DMS114 treated with DMSO at 0.1 percent for 48 hours (cell line): ENCODE data around the gene SRMS.
"Not testable (repeated sequence)": the region's sequence is repeated elsewhere in the genome, so short reads cannot be mapped to it uniquely, and the experiment has no call there.

Experiments
- DNase-seq: peaks from one replicate; lab custom pipeline; 2025; ENCODE audit not compliant: unreplicated experiment; lab: John Stamatoyannopoulos, UW

SRMS gene

DNA sequence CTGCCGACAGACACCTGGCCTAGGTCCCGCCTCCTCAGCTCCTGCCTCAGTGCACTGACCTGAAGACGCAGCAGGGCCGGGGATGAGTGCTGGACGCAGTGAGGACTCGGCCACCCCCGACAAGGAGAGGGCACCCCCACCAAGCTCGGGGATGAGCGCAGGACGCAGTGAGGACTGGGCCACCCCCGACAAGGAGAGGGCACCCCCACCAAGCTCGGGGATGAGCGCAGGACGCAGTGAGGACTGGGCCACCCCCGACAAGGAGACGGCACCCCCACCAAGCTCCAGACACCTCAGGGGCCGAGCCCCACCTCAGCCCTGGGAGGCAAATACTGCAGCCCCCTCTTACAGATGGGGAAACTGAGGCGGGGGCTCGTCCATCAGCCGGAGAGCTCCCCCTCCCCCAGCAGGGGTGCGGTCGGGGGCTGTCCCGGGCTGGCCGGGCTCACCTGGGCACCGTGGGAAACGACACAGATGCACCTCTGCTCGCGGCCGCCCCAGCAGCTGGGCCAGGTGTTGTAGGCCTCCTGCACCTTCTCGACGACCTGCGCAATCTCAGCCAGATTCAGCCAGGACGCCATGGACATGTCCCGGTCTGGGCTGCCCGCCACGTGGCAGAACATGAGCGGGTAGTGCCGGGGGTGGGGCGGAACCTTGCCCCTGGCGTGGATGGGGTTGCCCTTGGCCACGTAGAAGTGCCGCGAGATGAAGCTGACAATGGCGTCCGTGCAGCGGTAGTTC lies 19.0 kb upstream of the SRMS start:
- no peak for DNase-seq

DNA sequence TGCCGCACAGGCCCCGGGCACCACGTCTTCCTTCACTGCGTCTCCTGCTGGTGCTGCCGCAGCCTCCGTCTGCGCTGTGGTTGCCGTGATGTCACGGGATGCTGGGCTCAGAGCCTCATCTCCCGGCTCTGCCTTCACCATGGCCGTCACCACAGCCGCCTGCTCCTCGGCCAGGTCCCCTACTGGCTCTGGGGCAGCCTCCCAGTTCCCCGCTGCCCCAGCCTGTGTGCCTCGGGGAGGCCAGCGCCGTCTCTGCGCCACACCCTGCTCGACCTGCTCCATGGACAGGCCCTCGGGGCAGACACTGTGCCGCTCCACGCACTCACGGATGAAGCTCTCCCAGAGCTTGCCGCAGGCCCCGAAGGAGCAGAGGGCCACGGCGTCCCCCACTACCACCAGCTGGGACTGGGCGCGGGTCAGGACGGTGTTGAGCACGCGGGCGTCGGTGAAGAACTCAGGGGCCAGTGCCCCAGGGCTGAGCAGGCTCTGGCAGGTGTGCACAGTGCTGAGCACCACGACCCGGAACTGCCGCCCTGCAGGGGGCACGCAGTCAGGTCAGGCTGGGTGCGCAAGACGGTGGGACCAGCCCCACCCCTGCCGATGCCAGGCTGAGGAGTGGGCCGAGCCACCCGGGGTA lies 18.3 kb upstream of the SRMS start:
- no peak for DNase-seq

DNA sequence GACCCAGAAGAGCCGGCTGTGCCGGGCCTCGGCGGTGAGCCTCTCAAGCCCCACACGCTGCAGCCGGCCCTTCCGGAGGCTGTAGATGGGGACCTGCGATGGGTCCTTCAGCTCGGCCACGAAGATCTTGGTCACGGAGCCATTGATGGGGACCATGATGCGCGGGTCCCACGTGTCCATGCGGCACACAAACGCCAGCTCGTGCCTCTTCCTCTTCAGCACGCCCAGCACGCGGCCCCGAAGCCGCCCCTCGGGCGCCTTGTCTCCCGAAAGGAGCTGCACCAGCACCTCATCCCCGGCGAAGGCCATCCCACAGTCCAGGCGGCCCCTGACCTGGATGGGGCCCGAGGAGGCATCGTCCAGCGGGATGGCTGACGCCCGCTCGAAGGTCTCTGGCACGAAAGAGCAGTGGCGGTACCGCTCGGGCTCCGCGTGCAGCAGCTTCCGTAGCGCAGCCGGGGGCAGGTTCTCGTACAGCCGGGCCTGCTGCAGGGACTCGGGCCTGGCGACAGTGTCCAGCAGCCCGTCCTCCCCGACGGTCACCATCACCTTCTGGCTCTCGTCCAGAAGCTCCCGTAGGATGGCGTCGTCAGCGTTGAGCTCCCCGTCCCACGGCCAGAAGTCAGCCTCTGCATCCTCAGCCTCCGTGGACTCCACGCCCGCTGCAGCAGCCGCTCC lies 17.6 kb upstream of the SRMS start:
- DNase-seq, result no peak

DNA sequence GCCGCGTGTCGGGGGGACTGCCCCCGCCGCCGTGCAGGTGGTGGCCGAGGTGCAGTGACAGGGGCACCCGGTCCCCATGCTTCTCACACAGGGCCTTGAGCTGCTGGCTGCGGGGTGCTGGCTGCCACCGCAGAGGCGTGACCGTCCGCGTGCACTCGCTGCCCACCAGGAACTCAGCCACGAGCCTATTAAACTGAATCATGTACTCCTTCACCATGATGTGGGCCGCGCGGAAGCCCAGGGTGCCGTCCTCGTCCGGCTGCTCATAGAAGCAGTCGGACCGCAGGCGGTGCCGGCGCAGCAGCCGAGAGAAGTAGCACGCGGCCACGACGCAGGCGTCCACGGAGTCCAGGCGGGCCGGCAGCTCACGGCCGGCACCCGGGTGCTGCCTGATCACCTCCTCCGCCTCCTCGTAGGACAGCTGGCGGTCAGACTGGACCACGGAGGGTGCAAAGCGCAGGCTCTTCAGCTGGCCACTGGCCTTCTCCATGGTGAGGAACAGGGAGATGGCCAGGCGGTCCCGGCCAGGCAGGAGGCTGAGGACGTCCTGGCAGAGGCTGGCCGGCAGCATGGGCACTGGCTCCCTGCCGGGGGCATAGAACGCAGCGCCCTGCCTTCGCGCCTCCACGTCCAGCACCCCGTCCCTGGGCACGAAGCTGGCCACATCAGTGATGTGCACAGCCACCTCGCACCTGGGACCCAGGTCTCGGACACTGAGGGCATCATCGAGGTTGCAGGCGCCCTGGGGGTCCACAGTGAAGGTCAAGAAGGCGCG lies 16.7 kb upstream of the SRMS start:
- DNase-seq, result no peak

DNA sequence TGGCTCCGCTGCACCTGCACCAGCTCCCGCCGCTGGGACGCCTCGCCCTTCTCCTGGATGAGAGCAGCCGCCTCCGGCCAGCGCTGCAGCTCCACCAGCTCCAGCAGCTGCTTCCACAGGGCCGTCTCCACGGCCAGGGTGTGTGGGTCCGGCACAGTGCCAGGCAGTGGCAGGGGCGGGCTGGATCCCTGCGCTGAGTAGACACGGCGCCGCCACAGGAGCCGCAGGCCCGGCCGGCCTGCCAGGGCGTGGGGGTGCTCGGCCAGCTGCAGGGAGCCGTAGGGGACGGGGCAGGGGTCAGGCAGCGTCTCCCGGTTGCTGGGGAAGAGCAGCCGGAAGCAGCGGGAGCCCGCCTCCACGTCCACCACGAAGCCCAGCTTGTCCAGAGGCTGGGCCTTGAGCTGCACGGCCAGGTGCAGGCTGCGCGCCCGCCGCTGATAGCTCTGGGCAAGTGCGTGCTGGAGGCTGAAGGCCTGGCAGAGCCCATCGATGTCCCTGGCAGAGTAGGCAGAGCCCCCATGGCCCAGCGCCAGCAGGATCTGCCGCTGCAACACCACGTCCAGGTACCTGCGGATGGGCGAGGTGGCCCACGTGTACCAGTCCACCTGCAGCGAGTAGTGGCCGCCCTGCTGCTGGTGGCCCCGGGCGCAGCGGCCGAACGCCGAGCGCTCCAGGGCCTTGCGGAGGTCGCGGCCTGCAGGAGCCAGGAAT lies 15.8 kb upstream of the SRMS start:
- no peak for DNase-seq

DNA sequence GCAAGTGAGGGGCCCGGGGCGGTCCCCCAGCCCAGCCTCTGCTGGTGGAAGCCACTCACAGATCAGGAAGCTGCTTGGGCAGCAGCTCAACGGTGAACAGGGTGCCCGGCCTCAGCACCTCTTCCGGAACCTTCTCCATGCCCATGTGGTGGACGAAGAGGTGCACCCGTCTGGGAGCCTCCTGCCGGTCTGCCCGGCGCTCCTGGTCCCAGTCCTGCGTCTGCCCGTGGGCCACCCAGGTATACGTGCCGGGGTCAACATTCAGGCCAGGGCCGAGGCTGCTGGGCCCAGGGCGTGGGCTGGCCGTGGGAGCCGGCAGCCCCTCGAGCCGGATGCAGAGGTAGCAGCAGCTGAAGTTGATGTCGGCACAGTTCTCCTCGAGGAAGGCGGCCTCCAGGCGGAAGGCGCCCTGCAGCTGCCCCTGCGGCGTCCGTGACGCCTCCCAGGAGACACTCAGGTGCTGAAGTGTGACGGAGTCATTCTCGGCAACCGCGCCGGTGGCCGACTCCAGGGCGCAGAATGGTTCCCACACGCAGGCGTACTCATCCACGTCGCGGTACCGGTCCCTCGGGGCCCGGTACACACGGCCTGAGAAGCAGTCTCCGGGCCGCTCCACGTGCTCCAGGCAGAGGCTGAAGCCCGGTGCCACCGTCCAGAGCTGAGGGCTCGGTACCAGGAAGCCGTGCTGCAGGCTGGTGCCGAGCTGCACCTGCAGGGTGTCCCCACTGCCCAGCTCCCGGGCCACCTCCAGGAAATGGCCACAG lies 15.1 kb upstream of the SRMS start:
- DNase-seq, result no peak

DNA sequence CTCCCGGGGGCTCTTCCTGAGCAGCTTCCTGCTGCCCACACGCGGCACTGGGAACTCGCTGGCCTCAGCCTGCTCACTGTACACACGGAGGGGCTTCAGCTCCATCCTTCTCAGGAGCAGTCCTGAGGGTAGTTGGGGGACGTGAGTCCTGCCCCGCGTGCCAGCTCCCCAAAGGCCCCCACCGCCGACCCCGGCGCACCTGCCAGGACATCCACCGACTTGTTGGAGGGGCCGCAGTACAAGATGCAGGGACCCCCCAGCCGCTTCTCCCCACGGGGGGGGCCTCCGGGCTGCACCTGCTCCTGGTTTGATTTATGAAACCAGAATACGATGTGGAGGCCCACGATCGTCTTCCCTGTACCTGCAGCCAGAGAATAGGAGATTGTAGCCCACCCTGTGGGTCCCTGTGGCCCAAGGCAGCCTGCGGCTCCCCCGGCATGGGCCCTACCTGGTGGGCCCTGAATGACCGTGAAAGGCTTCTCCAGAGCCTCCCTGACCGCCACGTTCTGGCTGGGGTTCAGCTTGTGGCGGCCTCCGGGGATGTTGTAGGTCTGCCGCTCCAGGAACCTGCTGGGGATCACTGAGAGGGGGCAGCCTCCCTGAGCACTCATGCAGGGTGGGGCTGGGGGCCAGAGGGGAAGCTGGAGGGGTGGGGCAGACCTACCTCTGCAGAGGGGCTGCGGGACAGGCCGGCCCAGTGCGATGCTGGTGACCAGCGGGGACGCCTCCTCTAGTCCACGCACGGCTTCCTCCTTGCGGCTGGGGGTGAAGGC lies 14.3 kb upstream of the SRMS start:
- DNase-seq, result no peak

DNA sequence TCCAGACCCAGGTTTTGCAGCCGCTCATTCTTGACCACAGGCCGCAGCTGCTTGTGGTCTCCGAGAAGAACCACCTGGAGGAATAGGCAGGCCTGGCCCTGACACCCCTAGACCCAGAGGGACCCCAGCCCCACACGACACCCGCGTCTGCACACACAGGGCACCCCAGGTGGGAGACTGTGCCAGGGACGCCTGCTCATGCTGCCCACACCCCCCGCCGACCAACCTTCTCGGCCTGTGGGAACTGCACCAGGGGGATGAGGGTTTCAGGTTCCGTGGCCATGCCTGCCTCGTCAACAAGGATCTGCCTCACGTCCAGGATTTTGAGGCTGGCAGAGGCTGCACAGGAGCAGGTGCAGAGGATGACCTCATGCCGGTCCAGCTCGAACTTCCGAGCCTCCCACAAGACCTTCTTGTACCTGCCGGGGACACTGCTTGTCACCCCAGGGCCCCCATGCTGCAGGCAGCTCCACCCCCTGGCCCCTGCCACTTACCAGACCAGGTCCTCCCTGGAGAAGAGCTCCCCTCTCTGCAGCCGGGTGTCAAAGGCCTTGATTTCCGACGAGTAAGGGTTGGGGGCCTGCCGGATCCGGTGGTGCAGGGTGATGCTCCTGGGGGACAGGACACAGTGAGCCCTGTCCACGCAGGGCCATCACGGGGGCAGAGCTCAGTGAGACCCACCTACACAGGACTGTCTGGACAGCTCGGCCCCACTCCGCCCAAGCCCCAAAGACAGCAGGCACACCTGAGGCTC lies 13.5 kb upstream of the SRMS start:
- no peak for DNase-seq

DNA sequence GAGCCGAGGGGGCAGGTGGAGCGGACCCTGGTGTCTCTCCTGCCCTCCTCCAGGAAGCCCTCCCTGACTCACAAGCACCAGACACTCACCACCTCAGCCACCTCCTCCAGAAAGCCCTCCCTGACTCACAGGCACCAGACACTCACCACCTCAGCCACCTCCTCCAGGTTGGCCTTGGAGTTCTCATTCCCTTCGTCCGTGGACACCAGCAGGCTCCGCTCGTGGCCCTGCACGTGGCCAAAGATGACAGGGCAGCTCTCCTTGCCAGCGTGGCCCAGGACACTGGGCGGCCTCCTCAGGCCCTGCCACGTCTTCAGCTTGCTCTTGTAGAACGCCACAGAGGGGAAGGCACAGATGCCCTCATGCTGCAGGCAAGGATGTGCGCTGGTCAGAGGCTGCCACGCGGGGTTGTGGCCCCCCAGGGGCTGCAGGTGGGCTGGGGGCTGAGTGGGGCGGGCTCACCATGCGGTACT lies 12.8 kb upstream of the SRMS start:
- no peak for DNase-seq

DNA sequence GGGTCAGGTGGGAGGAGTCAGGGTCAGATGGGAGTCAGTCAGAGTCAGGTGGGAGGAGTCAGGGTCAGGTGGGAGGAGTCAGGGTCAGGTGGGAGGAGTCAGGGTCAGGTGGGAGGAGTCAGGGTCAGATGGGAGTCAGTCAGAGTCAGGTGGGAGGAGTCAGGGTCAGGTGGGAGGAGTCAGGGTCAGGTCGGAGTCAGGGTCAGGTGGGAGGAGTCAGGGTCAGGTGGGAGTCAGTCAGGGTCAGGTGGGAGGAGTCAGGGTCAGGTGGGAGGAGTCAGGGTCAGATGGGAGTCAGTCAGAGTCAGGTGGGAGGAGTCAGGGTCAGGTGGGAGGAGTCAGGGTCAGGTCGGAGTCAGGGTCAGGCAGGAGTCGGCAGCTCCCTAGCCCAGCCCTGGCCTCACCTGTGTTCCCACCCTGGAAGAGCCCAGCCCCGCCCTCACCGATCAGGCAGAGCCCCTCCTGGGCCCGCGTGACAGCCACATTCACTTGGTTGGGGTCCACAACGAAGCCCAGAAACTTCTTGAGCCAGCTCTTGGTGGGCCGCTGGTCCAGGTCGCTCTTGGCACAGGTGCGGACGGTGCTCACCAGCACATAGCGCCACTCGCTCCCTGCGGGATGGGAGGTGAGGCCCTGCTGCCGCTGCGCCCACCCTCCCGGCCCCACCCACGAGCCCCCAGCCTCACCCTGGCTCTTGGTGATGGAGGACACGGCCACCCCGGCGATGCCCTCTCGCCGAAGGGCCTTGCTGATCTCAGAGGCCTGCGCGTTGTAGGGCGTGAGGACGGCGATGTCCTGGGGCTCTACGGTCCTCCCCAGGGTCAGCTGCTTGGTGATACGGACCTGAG lies 12.2 kb upstream of the SRMS start:
- not testable (repeated sequence) for DNase-seq

DNA sequence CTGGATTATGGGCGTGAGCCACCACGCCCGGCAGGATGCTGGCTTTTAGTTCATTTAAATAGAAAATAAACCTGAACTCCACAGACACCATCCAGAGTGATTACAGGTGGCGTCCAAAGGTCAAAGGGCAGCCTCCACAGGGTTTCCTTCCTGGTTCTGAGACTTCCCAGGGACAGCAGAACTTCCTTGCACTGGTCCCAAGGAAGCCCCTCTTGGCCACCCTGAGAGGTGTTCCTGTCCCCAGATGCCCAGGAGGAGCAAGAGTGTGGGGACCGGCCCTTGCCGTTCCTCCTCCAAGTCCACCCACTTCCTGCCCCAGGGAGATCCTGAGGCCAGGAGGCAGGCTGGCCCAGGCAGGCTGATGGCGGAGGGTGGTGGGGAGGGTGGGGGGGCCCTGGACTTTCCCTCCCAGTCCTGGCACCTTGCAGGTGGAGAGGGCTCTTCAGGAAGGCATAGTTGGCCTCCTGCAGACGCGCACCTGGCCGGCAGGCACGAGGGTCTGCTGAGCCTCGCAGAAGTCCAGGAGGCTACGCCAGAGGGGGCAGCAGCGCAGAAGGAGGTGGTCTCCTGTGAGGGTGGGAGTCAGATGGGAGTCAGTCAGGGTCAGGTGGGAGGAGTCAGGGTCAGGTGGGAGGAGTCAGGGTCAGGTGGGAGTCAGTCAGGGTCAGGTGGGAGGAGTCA lies 11.4 kb upstream of the SRMS start:
- DNase-seq, result no peak

DNA sequence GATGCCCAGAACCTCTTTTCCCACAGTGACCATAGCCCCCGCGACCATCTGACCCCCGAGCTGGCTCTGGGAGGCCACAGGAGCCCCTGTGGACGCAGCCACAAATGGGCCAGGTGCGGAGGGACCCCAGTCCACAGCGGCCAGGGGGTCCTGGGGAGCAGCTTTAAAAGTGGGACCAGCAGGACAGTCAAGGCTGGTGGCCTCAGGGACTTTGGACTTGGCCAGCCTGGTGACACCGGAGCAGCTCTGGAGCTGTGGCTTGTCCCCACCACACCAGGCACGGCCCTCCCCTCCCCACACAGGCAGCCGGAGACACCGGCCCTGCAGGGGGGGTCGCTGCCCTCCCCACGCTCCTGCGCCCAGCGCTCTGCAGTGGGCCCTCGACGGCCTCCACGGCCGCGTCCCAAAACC lies 9.9 kb upstream of the SRMS start:
- DNase-seq, result no peak

DNA sequence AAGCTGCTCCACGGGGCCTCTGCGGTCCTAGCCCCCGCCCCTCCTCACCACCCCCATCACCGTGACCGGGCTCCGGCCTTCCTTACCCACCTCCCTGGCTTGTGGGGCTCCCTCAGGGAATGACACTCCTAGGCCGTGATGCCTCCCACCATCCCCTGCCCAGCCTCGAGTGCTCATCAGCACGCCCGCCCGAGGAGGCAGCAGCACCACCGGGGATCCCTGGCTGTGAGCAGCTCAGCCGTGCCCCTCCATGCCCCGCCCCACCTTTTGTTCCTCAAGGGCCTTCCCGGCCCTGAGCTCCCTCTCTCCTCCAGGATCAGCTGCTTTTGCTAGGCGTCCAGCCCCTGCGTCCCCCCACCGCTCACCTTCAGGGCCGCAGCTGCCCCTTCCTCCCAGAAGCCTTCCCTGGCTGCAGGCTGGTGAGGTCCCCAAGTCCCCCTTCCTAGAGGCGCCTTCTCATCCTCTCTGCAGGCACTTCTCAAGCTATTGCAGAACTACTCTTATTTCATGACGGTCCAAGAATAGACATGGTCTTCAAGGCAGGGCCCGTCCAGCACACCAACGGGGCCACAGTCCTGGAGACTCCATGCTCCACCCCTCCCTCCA lies 9.4 kb upstream of the SRMS start:
- no peak for DNase-seq

DNA sequence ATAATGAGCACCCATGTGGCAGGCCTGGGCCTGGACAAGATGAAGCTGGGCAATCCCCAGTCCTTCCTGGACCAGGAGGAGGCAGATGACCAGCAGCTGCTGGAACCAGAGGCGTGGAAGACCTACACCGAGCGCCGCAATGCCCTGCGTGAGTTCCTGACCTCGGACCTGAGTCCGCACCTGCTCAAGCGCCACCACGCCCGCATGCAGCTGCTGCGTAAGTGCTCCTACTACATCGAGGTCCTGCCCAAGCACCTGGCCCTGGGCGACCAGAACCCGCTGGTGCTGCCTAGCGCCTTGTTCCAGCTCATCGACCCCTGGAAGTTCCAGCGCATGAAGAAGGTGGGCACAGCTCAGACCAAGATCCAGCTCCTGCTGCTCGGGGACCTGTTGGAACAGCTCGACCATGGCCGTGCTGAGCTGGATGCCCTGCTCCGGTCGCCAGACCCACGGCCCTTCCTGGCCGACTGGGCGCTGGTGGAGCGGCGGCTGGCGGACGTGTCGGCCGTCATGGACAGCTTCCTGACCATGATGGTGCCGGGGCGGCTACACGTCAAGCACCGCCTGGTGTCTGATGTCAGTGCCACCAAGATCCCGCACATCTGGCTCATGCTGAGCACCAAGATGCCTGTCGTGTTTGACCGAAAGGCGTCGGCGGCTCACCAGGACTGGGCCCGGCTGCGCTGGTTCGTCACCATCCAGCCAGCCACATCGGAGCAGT lies 8.3 kb upstream of the SRMS start:
- DNase-seq, result no peak

DNA sequence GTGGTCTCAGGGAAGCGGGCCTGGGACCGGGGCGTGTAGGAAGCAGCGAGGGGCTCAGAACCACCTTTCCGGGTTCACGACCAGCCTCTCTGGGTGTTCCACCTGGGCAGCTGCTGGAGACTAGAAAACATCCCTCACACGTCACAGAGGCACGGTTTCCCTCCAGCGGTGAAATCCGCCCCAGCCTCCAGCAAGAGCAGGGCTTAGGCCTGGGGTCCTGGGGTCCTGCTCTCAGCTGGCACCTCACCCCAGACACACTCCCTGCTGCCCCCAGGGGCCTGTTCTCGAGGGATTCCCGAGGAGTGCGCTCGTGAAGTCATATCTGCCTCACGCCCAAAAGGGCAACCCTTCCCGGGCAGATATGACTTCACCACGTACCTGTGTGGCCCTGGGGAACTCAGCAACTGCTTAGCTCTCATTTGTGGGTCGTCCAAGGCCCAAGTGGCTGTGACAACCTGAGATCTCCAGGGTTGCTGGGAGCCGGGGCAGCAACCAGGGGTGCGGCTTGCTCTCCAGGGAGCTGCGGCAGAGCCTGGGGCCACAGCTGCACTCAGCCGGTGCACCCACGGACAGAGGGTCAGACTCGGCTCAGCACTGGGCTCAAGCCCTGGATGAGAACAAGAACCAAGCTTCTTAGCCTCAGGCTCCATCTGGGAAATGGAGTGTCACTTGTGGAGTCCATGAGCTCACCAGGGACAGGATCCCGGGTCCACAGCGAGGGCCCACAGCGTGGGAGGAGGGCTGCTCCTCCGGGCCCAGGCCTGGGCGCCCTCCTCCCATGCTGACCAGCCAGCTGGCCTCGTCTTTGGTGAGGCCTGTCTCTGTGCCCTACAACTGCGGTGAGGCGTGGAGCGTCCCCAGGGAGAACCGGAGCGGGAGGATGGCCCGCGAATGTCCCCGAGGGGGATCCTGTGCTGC lies 7.1 kb upstream of the SRMS start:
- no peak for DNase-seq
